MCF 10A (cell line): Measurements from ENCODE around the gene KIF21B. TPM values are rescaled to one million over a fixed set of nuclear protein-coding genes. Genes with fewer than 3 reads are reported as not detected.

Experiments
- BruUV-seq: library from RNA; stranded (reverse); fragments of 400-500 nt; replicated peaks from 2 replicates; lab custom pipeline; 2021; lab: Mats Ljungman, UMichigan
- CTCF ChIA-PET: fragments of 300-600 bp; sonication (Branson Sonifier 250); formaldehyde crosslinking; extraction: SDS; loops from one replicate; lab custom pipeline; 2021; ENCODE audit warnings: antibody characterized with exemption, inconsistent platforms; lab: Yijun Ruan, JAX
- POLR2A ChIA-PET: fragments of 300-600, 350-650 bp; sonication (Branson Sonifier 250); formaldehyde crosslinking; extraction: SDS; loops from one replicate; lab custom pipeline; 2020; ENCODE audit warnings: antibody characterized with exemption, inconsistent platforms; lab: Yijun Ruan, JAX
- DNase-seq: peaks from one replicate; pipeline ENCODE4 v3.0.0-alpha.2; 2018; ENCODE audit not compliant: unreplicated experiment
- H3K27ac Mint-ChIP-seq: one replicate; pipeline ENCODE4 v1.8.0; 2022; ENCODE audit warnings: mild to moderate bottlenecking, low read depth, mixed read lengths; ENCODE audit not compliant: unreplicated experiment
- H3K27me3 Mint-ChIP-seq: one replicate; pipeline ENCODE4 v1.8.0; 2022; ENCODE audit warnings: mixed read lengths; ENCODE audit not compliant: insufficient read depth, unreplicated experiment
- H3K36me3 Mint-ChIP-seq: one replicate; pipeline ENCODE4 v1.8.0; 2022; ENCODE audit warnings: mild to moderate bottlenecking, moderate library complexity, mixed read lengths; ENCODE audit not compliant: insufficient read depth, unreplicated experiment
- H3K4me1 Mint-ChIP-seq: one replicate; pipeline ENCODE4 v1.8.0; 2022; ENCODE audit warnings: mixed read lengths; ENCODE audit not compliant: insufficient read depth, unreplicated experiment
- H3K4me3 Mint-ChIP-seq: one replicate; pipeline ENCODE4 v1.8.0; 2022; ENCODE audit warnings: mild to moderate bottlenecking, moderate library complexity, mixed read lengths; ENCODE audit not compliant: unreplicated experiment
- H3K9me3 Mint-ChIP-seq: one replicate; pipeline ENCODE4 v1.8.0; 2022; ENCODE audit warnings: mixed read lengths; ENCODE audit not compliant: unreplicated experiment
- CTCF ChIP-seq: fragments of 200-600 bp; IDR thresholded peaks from one replicate; pipeline ENCODE4 v1.8.0; 2022; ENCODE audit warnings: antibody characterized with exemption, mild to moderate bottlenecking; ENCODE audit not compliant: unreplicated experiment
- intact Hi-C: fragments of 100-400 bp; cut with micrococcal nuclease; formaldehyde crosslinking; loops from 2 replicates; pipeline ENCODE4 v1.14.1; 2022
- total RNA-seq: library from RNA; stranded (reverse); gene quantifications from 2 replicates; pipeline ENCODE4 v1.2.3, GENCODE V29; 2022

KIF21B gene
- total RNA-seq, 1 experiment from 2014 or later: 12.7 TPM

GRCh38 chr1:201049248-201049831 is 25.8 kb upstream of the KIF21B start:
- TF ChIP-seq CTCF: no peak
- H3K9me3 Mint-ChIP-seq: no peaks in the 10 kb centered on the region
- intact Hi-C loops: no loop called here
- no peak overlapping the region for H3K27ac Mint-ChIP-seq
- BruUV-seq: no TSS peak
- no peaks in the 10 kb centered on the region for H3K36me3 Mint-ChIP-seq
- no peak for DNase-seq
- ChIA-PET CTCF (interaction anchor here (0.5 to 2.9 kb wide), 10 partner anchors 21 to 504 kb away, joined by 3 to 21 read pairs (median 4); no protein-coding TSS in a partner anchor), POLR2A (interaction anchor here (0.6 kb wide), 1 partner anchor 142 kb away, joined by 3 read pairs; no protein-coding TSS in a partner anchor)
- peaks cover 63% of the 10 kb centered on the region for H3K27me3 Mint-ChIP-seq
- no peak overlapping the region for H3K4me3 Mint-ChIP-seq
- H3K4me1 Mint-ChIP-seq: no peaks in the 10 kb centered on the region

- peaks cover 63% of the 10 kb centered on the region for H3K27me3 Mint-ChIP-seq
- intact Hi-C loops: no loop called here
- no peak overlapping the region for H3K27ac Mint-ChIP-seq
- H3K4me1 Mint-ChIP-seq: no peaks in the 10 kb centered on the region
- no peak overlapping the region for H3K4me3 Mint-ChIP-seq
- CTCF ChIA-PET: interaction anchor here (0.5 to 2.9 kb wide), 6 partner anchors 20 to 747 kb away, joined by 3 to 21 read pairs (median 5); no protein-coding TSS in a partner anchor
- TF ChIP-seq CTCF: no peak
- H3K36me3 Mint-ChIP-seq: no peaks in the 10 kb centered on the region
- H3K9me3 Mint-ChIP-seq: no peaks in the 10 kb centered on the region
- no TSS peak for BruUV-seq
- POLR2A ChIA-PET: no interaction called here
- no peak for DNase-seq
Measured at GRCh38 chr1:201048521-201048920, 25.0 kb upstream of the KIF21B start.

- DNase-seq: no peak
- no TSS peak for BruUV-seq
- Mint-ChIP-seq H3K4me3 (no peak overlapping the region), H3K4me1 (no peaks in the 10 kb centered on the region), H3K27me3 (peaks cover 45% of the 10 kb centered on the region), H3K36me3 (no peaks in the 10 kb centered on the region), H3K27ac (no peak overlapping the region), H3K9me3 (no peaks in the 10 kb centered on the region)
- CTCF ChIA-PET: interaction anchor here (0.6 to 6.1 kb wide), 29 partner anchors 11 to 1853 kb away, joined by 3 to 96 read pairs (median 3); partner anchors contain the start of gene KIF21B
- no peak for TF ChIP-seq CTCF
- intact Hi-C loops: loop anchor here (5.0 kb wide), 1 partner anchor 507 kb away; no protein-coding TSS in a partner anchor
- POLR2A ChIA-PET: no interaction called here
Measured at GRCh38 chr1:201044119-201044518, 20.6 kb upstream of the KIF21B start.

- Mint-ChIP-seq H3K4me1 (no peaks in the 10 kb centered on the region), H3K4me3 (no peak overlapping the region), H3K36me3 (no peaks in the 10 kb centered on the region), H3K27ac (no peak overlapping the region), H3K27me3 (peaks cover 33% of the 10 kb centered on the region), H3K9me3 (no peaks in the 10 kb centered on the region)
- intact Hi-C loops: loop anchor here (1.0 to 5.0 kb wide), 9 partner anchors 64 to 506 kb away; partner anchors contain the start of gene DDX59
- BruUV-seq: no TSS peak
- POLR2A ChIA-PET: interaction anchor here (0.6 to 1.7 kb wide), 6 partner anchors 16 to 199 kb away, joined by 3 to 7 read pairs (median 3); no protein-coding TSS in a partner anchor
- DNase-seq: peak; percentile 89
- CTCF ChIA-PET: interaction anchor here (0.5 to 6.1 kb wide), 49 partner anchors 9 to 488 kb away, joined by 3 to 96 read pairs (median 5); partner anchors contain the start of genes INAVA, KIF14 and KIF21B
- peak; percentile 98 for TF ChIP-seq CTCF
Measured at GRCh38 chr1:201042779-201043461, 19.4 kb upstream of the KIF21B start.
